GM12872 (cell line): ENCODE measurements around the gene CACNA2D3.

Experiments
- TF ChIP-seq, protein P1 (sequence below): IDR thresholded peaks from 3 replicates; pipeline ENCODE4 v1.5.1; 2011; ENCODE audit warnings: low read depth, mild to moderate bottlenecking, low read length, moderate library complexity; ENCODE audit not compliant: insufficient read depth

The CACNA2D3 gene

GRCh38 chr3:54964081-54964480, 841.7 kb downstream of the CACNA2D3 start:
- TF ChIP-seq, protein P1, sequence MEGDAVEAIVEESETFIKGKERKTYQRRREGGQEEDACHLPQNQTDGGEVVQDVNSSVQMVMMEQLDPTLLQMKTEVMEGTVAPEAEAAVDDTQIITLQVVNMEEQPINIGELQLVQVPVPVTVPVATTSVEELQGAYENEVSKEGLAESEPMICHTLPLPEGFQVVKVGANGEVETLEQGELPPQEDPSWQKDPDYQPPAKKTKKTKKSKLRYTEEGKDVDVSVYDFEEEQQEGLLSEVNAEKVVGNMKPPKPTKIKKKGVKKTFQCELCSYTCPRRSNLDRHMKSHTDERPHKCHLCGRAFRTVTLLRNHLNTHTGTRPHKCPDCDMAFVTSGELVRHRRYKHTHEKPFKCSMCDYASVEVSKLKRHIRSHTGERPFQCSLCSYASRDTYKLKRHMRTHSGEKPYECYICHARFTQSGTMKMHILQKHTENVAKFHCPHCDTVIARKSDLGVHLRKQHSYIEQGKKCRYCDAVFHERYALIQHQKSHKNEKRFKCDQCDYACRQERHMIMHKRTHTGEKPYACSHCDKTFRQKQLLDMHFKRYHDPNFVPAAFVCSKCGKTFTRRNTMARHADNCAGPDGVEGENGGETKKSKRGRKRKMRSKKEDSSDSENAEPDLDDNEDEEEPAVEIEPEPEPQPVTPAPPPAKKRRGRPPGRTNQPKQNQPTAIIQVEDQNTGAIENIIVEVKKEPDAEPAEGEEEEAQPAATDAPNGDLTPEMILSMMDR, result no peak

GRCh38 chr3:54965746-54966145, 843.4 kb downstream of the CACNA2D3 start:
- TF ChIP-seq, protein P1, result no peak

- TF ChIP-seq, protein P1, result no peak
Measured at GRCh38 chr3:54966979-54967378, 844.6 kb downstream of the CACNA2D3 start.

DNA sequence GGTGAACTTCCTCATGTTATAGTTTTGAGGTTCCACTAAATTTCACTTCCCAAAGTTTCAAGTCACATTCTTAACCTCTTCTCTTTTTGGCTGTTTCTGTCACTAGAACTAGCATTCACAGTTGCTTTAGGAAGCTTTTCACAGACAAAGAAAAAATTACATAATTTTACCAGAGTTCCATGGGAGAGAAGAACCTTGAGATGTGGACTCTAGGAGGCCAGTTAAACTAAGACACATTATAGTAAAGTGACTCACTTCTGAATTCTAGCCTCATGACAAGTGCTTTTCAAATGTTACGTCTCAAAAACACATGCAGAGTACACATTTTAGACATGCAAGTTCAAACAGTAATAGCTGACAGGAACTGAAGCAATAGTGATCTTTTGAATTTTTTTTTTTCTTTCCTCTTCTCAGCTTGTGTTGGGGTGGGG, 845.4 kb downstream of the CACNA2D3 start:
- TF ChIP-seq, protein P1, result no peak

GRCh38 chr3:54968546-54969172, 846.3 kb downstream of the CACNA2D3 start:
- TF ChIP-seq, protein P1, result no peak

DNA sequence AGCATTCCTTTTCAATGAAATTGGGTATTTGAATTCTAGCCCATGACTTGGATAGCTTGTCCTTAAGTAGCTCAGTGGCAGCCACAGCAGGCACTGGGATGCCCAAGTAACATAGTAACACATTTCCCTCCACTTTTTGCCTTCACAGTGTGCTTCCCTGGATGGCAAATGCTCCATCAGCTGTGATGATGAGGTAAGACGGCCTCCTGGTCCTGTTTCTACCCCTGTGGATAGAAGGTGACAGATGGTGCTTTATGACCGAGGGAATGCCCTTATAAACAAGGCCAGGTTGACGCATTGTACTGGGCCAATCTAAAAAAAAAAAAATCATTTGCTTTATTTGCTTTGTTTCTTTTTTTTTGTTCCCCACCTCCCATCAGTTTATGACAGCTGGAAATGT, 847.3 kb downstream of the CACNA2D3 start:
- TF ChIP-seq, protein P1, result no peak

DNA sequence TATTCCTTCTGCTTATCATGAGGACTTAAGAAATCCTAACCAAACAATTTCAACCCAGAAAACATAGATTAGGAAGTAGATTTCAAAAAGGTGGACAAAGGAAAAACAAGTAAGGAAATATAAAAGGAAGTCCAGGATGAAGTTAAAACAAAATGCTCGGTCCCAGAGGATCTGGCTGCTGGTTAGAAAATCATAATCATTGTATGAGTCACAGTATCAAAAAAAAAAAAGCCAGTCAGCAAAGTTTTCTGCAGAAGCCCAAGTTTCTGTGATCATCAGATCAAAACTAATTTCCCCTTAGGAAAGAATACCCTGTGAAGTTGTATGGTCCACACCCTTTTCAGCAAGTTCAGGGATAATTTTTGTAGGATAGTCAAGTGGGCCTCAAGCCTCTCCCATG, 848.5 kb downstream of the CACNA2D3 start:
- TF ChIP-seq, protein P1, result no peak
